SJCRH30 (cell line): ENCODE measurements around the gene KRTAP2-1. TPM values are rescaled to one million over a fixed set of nuclear protein-coding genes. Genes with fewer than 3 reads are reported as not detected.
"Not testable (repeated sequence)": the region's sequence is repeated elsewhere in the genome, so short reads cannot be mapped to it uniquely, and the experiment has no call there.

Experiments used
- DNase-seq, 2 experiments: peaks; one replicate each; pipeline ENCODE4 v3.0.0-alpha.2; 2015 to 2020
- H3K27ac ChIP-seq: fragments of 250-450 bp; sonication (Bioruptor Pico); 2 replicates; pipeline ENCODE4 v1.5.1; 2020; ENCODE audit warnings: mild to moderate bottlenecking, moderate library complexity
- H3K27me3 ChIP-seq: fragments of 250-450 bp; sonication (Bioruptor Pico); 2 replicates; pipeline ENCODE4 v1.5.1; 2020; ENCODE audit warnings: mild to moderate bottlenecking, moderate library complexity
- H3K36me3 ChIP-seq: fragments of 250-450 bp; sonication (Bioruptor Pico); 2 replicates; pipeline ENCODE4 v1.5.1; 2020; ENCODE audit warnings: mild to moderate bottlenecking, moderate library complexity
- H3K4me1 ChIP-seq: fragments of 250-450 bp; sonication (Bioruptor Pico); 2 replicates; pipeline ENCODE4 v1.5.1; 2020; ENCODE audit warnings: mild to moderate bottlenecking, moderate library complexity
- H3K4me3 ChIP-seq: fragments of 250-450 bp; sonication (Bioruptor Pico); 2 replicates; pipeline ENCODE4 v1.5.1; 2020; ENCODE audit warnings: mild to moderate bottlenecking, moderate library complexity
- H3K9me3 ChIP-seq: fragments of 250-450 bp; sonication (Bioruptor Pico); replicated peaks from 2 replicates; pipeline ENCODE4 v1.5.1; 2020; ENCODE audit warnings: mild to moderate bottlenecking, moderate library complexity
- total RNA-seq: library from RNA; depleted of rRNA; stranded (reverse); fragments of >200 nt; shearing (Covaris generic); gene quantifications from 2 replicates; pipeline ENCODE4 v1.2.3, GENCODE V29; 2014; rRNA removed

KRTAP2-1 gene, protein sequence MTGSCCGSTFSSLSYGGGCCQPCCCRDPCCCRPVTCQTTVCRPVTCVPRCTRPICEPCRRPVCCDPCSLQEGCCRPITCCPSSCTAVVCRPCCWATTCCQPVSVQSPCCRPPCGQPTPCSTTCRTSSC
- total RNA-seq, result not detected in 2 replicates

- H3K27ac ChIP-seq, result not testable (repeated sequence)
These were observed at the start of gene KRTAP2-1 for GRCh38 chr17:41046735-41047465. TSS of gene KRTAP2-1 (minus strand) at chr17:41047316. CDS start at chr17:41047267, 49 bp downstream.

GRCh38 chr17:41096055-41096454 lies 48.9 kb upstream of the KRTAP2-1 start:
- no peaks in the 10 kb centered on the region for H3K4me1 ChIP-seq
- DNase-seq, result no peak
- H3K4me3 ChIP-seq, result no peak overlapping the region
- H3K27ac ChIP-seq, result no peak overlapping the region
- H3K36me3 ChIP-seq, result no peaks in the 10 kb centered on the region
- H3K27me3 ChIP-seq, result no peaks in the 10 kb centered on the region
- H3K9me3 ChIP-seq, result no peaks in the 10 kb centered on the region

More at GRCh38 chr17:41046735-41047465, at the start of gene KRTAP2-1:
- H3K27me3 ChIP-seq, DNase-seq, H3K4me1 ChIP-seq, H3K4me3 ChIP-seq, H3K9me3 ChIP-seq, H3K36me3 ChIP-seq: not testable (repeated sequence)

- not testable (repeated sequence) for H3K9me3 ChIP-seq, H3K36me3 ChIP-seq, H3K4me1 ChIP-seq, H3K4me3 ChIP-seq, DNase-seq, H3K27me3 ChIP-seq, H3K27ac ChIP-seq
These were observed 41.7 kb upstream of the KRTAP2-1 start for GRCh38 chr17:41088760-41089352.

DNA sequence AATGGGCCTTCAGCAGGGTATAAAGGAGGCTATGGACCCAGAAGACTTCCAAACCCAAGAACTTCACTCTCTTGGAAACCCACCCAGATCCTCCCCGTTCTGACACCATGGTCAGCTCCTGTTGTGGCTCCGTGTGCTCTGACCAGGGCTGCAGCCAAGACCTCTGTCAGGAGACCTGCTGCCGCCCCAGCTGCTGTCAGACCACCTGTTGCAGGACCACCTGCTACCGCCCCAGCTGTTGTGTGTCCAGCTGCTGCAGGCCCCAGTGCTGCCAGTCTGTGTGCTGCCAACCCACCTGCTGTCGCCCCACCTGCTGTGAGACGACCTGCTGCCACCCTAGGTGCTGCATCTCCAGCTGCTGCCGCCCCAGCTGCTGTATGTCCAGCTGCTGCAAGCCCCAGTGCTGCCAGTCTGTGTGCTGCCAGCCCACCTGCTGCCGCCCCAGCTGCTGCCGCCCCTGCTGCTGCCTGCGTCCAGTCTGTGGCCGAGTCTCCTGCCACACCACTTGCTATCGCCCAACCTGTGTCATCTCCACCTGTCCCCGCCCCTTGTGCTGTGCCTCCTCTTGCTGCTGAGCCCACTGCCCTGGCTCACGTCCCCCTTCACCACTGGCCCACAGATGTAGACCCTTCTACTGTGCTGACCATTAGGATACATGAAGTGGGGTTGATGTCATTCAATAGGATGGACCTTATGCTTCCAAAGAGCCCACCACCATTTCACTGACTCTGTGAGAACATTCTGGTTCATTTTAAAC lies 37.2 kb upstream of the KRTAP2-1 start, which contains the start of gene KRTAP4-7:
TSS of gene KRTAP4-7 (plus strand) at position 51 of the 757 bp plus-strand sequence. CDS start at position 108, 57 bp downstream.
- H3K4me1 ChIP-seq, H3K27me3 ChIP-seq, H3K36me3 ChIP-seq, H3K9me3 ChIP-seq, H3K27ac ChIP-seq, H3K4me3 ChIP-seq: not testable (repeated sequence)
- peak; percentile 70 to 81 for DNase-seq

DNA sequence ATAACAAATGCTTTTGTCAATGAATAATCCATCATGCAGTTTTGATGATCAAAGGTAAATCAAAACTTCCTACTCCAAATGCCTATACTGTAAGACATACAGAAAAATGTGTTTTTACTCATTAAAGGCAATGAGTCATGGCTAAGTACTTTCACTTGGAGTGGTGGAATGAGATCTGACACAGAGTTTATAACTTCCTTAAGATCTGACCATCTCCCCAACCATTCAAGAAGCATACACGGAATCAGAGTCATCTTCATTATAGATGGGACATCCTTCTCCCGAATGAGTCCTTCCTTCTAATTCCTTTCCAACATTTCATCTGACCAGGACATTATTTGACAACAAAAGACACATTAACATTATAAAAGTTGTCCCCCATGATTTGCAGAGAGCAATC lies 36.3 kb upstream of the KRTAP2-1 start:
- not testable (repeated sequence) for H3K9me3 ChIP-seq, DNase-seq, H3K27me3 ChIP-seq, H3K36me3 ChIP-seq, H3K4me3 ChIP-seq, H3K27ac ChIP-seq, H3K4me1 ChIP-seq

DNA sequence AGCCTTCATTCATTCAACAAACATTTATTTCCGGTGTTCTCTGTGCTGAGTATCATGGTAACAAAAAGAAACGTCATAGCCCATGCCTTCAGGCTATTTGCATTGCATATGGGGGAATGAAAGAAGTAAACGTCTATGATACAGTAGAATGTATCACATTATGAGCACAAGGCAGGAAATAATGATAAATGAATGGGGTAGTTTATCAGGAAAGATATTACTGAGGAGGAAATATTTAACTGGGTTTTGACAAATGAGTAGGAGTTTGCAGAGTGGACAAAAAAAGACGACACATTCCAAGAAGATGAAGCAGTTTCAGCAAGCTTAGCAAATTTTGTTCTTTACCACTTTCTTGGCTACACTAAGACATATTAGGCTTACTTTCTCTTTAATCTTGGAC lies 35.5 kb upstream of the KRTAP2-1 start:
- Histone ChIP-seq H3K4me1 (no peaks in the 10 kb centered on the region), H3K27me3 (no peaks in the 10 kb centered on the region), H3K27ac (no peak overlapping the region), H3K9me3 (no peaks in the 10 kb centered on the region), H3K4me3 (no peak overlapping the region), H3K36me3 (no peaks in the 10 kb centered on the region)
- DNase-seq, result no peak

DNA sequence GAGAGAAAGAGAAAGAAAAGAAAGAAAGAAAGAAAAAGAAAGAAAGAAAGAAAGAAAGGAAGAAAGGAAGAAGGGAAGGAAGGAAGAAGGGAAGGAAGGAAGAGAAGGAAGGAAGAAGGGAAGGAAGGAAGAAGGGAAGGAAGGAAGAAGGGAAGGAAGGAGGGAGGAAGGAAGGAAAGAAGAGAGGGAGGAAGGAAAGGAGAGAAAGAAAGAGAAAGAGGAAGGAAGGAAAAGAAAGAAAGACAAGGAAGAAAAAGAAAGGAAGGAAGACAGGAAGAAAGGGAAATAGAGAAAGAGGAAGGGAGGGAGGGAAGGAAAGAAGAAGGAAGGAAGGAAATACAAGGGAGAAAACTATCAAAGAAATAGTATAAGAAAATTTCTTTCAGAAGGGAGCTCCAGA lies 29.7 kb upstream of the KRTAP2-1 start:
- no peaks in the 10 kb centered on the region for H3K9me3 ChIP-seq
- DNase-seq, result no peak
- no peaks in the 10 kb centered on the region for H3K27me3 ChIP-seq
- H3K36me3 ChIP-seq, result no peaks in the 10 kb centered on the region
- no peak overlapping the region for H3K4me3 ChIP-seq
- no peak overlapping the region for H3K27ac ChIP-seq
- peaks cover 7% of the 10 kb centered on the region for H3K4me1 ChIP-seq

DNA sequence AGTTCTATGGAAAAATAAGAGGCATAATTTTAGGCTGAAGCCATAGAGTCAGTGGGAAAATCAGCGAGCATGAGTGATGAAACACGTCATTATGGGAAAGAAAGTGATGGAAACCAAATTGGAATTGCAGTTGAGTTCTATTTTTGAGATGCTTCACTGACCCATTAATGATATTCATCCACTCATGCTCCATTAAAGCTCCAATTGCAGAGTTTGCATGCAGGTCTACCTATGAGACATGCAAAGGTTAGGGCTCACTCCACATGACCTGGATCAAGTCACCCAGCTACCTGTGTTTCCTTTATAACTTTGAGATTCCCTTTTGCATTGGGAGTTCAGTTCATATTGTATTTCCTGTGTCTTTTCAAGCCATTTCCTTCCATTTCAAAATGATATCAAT lies 26.6 kb upstream of the KRTAP2-1 start:
- Histone ChIP-seq H3K9me3 (no peaks in the 10 kb centered on the region), H3K27ac (no peak overlapping the region), H3K4me3 (no peak overlapping the region), H3K27me3 (no peaks in the 10 kb centered on the region), H3K4me1 (peaks cover 25% of the 10 kb centered on the region), H3K36me3 (no peaks in the 10 kb centered on the region)
- DNase-seq, result no peak

- H3K36me3 ChIP-seq, result no peaks in the 10 kb centered on the region
- H3K27me3 ChIP-seq, result no peaks in the 10 kb centered on the region
- H3K9me3 ChIP-seq, result no peaks in the 10 kb centered on the region
- H3K27ac ChIP-seq, result peak overlapping the region; percentile 77
- H3K4me3 ChIP-seq, result no peak overlapping the region
- peaks cover 27% of the 10 kb centered on the region for H3K4me1 ChIP-seq
- peak; percentile 98 for DNase-seq
These were observed 24.7 kb upstream of the KRTAP2-1 start for GRCh38 chr17:41071606-41072360.

DNA sequence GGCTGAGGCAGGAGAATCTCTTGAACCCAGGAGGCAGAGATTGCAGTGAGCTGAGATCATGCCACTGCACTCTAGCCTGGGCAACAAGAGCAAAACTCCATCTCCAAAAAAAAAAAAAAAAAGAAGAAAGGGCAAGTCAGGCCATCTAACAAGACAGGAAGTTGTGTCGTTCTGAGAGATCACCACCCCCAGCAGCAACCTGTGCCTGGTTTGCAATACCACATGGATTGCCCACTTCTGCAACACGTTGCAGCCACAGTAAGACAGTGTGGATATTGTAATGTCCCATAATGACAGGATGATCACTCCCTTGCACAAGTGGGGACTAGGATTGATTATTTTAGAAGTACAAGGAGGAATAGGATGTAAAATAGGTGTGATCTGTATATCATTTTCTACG lies 21.9 kb upstream of the KRTAP2-1 start:
- Histone ChIP-seq H3K4me3 (no peak overlapping the region), H3K27me3 (no peaks in the 10 kb centered on the region), H3K36me3 (no peaks in the 10 kb centered on the region), H3K27ac (no peak overlapping the region), H3K4me1 (peaks cover 51% of the 10 kb centered on the region), H3K9me3 (no peaks in the 10 kb centered on the region)
- no peak for DNase-seq

GRCh38 chr17:41067281-41067680 lies 20.2 kb upstream of the KRTAP2-1 start:
- no peak overlapping the region for H3K4me3 ChIP-seq
- H3K27me3 ChIP-seq, result no peaks in the 10 kb centered on the region
- H3K4me1 ChIP-seq, result peaks cover 57% of the 10 kb centered on the region
- no peak for DNase-seq
- H3K27ac ChIP-seq, result no peak overlapping the region
- no peaks in the 10 kb centered on the region for H3K36me3 ChIP-seq
- H3K9me3 ChIP-seq, result no peaks in the 10 kb centered on the region

GRCh38 chr17:41065829-41066624 lies 18.9 kb upstream of the KRTAP2-1 start, which contains the start of gene KRTAP2-4:
TSS of gene KRTAP2-4 (minus strand) at chr17:41065879. CDS start at chr17:41065845, 34 bp downstream.
- H3K27me3 ChIP-seq, result no peaks in the 10 kb centered on the region
- H3K4me3 ChIP-seq, result no peak within 1 kb of the TSS
- peak; percentile 13 to 17 for DNase-seq
- H3K9me3 ChIP-seq, result no peaks in the 10 kb centered on the region
- peaks cover 59% of the 10 kb centered on the region for H3K4me1 ChIP-seq
- H3K27ac ChIP-seq, result 0 out of 2 replicates have a peak within 1 kb of the TSS, but pooled peaks have one; percentile 8
- no peaks in the 10 kb centered on the region for H3K36me3 ChIP-seq

- DNase-seq, H3K9me3 ChIP-seq, H3K27ac ChIP-seq, H3K4me3 ChIP-seq, H3K27me3 ChIP-seq, H3K36me3 ChIP-seq: not testable (repeated sequence)
- peaks cover 59% of the 10 kb centered on the region for H3K4me1 ChIP-seq
These were observed 18.0 kb upstream of the KRTAP2-1 start for GRCh38 chr17:41065016-41065689.
